Caco-2 (cell line): ENCODE measurements around the gene BMP4. TPM values are rescaled to one million over a fixed set of nuclear protein-coding genes. Genes with fewer than 3 reads are reported as not detected.

ENCODE experiments used
- BruUV-seq: library from RNA; stranded (reverse); fragments of 400-500 nt; replicated peaks from 2 replicates; lab custom pipeline; 2021; lab: Mats Ljungman, UMichigan
- CTCF ChIA-PET: fragments of 300-600 bp; sonication (Branson Sonifier 250); formaldehyde crosslinking; loops from one replicate; lab custom pipeline; 2022; ENCODE audit warnings: antibody characterized with exemption; lab: Charles Lee
- POLR2A ChIA-PET: fragments of 300-600 bp; sonication (Branson Sonifier 250); formaldehyde crosslinking; loops from one replicate; lab custom pipeline; 2022; ENCODE audit warnings: antibody characterized with exemption; lab: Charles Lee
- DNase-seq, 2 experiments: peaks; one replicate each; pipeline versions ENCODE4 v3.0.0 to v3.0.0-alpha.2; 2020 to 2022
- H3K27me3 ChIP-seq: replicated peaks from 2 replicates; pipeline ENCODE4 v1.6.0; 2011; ENCODE audit warnings: low read length; ENCODE audit not compliant: control insufficient read depth, insufficient read depth
- H3K36me3 ChIP-seq: 2 replicates; pipeline ENCODE4 v1.5.1; 2011; ENCODE audit warnings: low read length; ENCODE audit not compliant: control insufficient read depth, insufficient read depth
- H3K4me1 ChIP-seq: fragments of 250-450 bp; sonication (Bioruptor Pico); 2 replicates; pipeline ENCODE4 v1.5.1; 2020; ENCODE audit warnings: mild to moderate bottlenecking
- H3K4me3 ChIP-seq: 2 replicates; pipeline ENCODE4 v1.5.1; 2011; ENCODE audit warnings: low read depth, mild to moderate bottlenecking, control low read depth, low read length
- H3K9me3 ChIP-seq: fragments of 250-450 bp; sonication (Bioruptor Pico); 2 replicates; pipeline ENCODE4 v1.5.1; 2020; ENCODE audit warnings: mild to moderate bottlenecking, moderate library complexity
- H3K27ac Mint-ChIP-seq: one replicate; pipeline ENCODE4 v1.8.0; 2022; ENCODE audit warnings: mixed read lengths; ENCODE audit not compliant: unreplicated experiment
- H3K27me3 Mint-ChIP-seq: one replicate; pipeline ENCODE4 v1.8.0; 2022; ENCODE audit warnings: mixed read lengths; ENCODE audit not compliant: insufficient read depth, unreplicated experiment
- H3K36me3 Mint-ChIP-seq: one replicate; pipeline ENCODE4 v1.8.0; 2022; ENCODE audit warnings: mild to moderate bottlenecking, mixed read lengths; ENCODE audit not compliant: insufficient read depth, unreplicated experiment
- H3K4me1 Mint-ChIP-seq: one replicate; pipeline ENCODE4 v1.8.0; 2022; ENCODE audit warnings: low read depth, mixed read lengths; ENCODE audit not compliant: unreplicated experiment
- H3K4me3 Mint-ChIP-seq: one replicate; pipeline ENCODE4 v1.8.0; 2022; ENCODE audit warnings: mild to moderate bottlenecking, moderate library complexity, mixed read lengths; ENCODE audit not compliant: unreplicated experiment
- H3K9me3 Mint-ChIP-seq: one replicate; pipeline ENCODE4 v1.8.0; 2022; ENCODE audit warnings: mixed read lengths; ENCODE audit not compliant: unreplicated experiment
- intact Hi-C: fragments of 100-400 bp; cut with micrococcal nuclease; formaldehyde crosslinking; loops from one replicate; pipeline ENCODE4 v1.10.0; 2022; ENCODE audit not compliant: unreplicated experiment
- total RNA-seq: library from RNA; stranded (reverse); gene quantifications from 2 replicates; pipeline ENCODE4 v1.2.3, GENCODE V29; 2022
- TF ChIP-seq, protein P1 (sequence below), 2 experiments: fragments of 200-600 bp in 1 of 2; IDR thresholded peaks; 1 replicate in 1 of 2; 2 replicates in 1 of 2; pipeline versions ENCODE4 v1.5.1 to v1.8.0; 2011 to 2022; ENCODE audit warnings: antibody characterized with exemption in 1 of 2, control low read depth in 1 of 2, inconsistent platforms in 1 of 2, low read depth in 1 of 2, low read length in 1 of 2, mild to moderate bottlenecking in 1 of 2, moderate library complexity in 1 of 2; ENCODE audit not compliant: insufficient read depth in 1 of 2, severe bottlenecking in 1 of 2, unreplicated experiment in 1 of 2

Gene BMP4
- total RNA-seq, 1 experiment from 2014 or later, result 113 TPM

DNA sequence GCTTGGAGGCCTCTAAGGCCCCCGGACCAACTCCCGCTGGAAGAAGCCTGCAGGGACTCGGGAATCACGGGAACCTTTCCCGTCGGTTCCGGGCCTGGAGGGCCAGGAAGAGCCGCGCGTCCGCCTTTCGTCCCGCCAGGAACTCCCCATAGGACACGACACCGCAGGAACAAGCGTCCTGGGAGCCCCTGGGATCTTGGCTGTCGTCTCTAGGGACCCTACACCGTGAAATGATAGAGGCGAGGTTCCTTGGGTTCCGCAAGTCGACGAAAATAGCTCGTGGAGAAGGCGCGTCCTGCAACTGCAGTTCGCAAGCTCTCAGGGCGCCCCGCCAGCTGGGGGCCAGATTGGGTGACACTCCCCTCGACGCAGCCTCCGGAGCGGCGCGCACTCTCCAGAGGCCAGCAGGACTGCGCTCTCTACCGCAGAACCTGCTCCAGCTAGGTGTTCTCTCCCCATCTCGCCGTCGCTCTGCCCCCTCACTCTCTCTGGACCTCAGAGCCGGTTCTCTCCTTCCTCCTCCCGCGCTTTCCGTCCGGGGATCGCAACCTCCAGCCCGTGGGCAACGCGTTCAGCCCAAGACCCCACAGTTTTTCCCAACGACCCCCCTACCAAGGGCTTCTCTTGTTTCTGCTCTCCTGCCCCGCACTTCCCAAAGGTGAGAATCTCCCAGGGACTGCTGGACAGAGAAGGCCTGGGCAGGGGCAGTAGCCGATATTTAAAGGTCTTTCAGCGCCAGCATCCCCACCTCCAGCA is 776 bp downstream of the BMP4 start:
- H3K9me3 ChIP-seq, result no peaks in the 10 kb centered on the region
- Mint-ChIP-seq H3K27me3 (no peaks in the 10 kb centered on the region), H3K36me3 (peaks cover 62% of the 10 kb centered on the region), H3K27ac (peak overlapping the region; percentile 80), H3K4me3 (peak overlapping the region; percentile 100), H3K4me1 (peaks cover 16% of the 10 kb centered on the region), H3K9me3 (no peaks in the 10 kb centered on the region)
- intact Hi-C loops, result loop anchor here (1.0 to 10.0 kb wide), 5 partner anchors 26 to 383 kb away; no protein-coding TSS in a partner anchor
- peaks cover 23% of the 10 kb centered on the region for H3K4me1 ChIP-seq
- peak overlapping the region; percentile 51 for H3K4me3 ChIP-seq
- peak in 1 of 2 experiments; percentile 65 for DNase-seq
- TF ChIP-seq, protein P1, sequence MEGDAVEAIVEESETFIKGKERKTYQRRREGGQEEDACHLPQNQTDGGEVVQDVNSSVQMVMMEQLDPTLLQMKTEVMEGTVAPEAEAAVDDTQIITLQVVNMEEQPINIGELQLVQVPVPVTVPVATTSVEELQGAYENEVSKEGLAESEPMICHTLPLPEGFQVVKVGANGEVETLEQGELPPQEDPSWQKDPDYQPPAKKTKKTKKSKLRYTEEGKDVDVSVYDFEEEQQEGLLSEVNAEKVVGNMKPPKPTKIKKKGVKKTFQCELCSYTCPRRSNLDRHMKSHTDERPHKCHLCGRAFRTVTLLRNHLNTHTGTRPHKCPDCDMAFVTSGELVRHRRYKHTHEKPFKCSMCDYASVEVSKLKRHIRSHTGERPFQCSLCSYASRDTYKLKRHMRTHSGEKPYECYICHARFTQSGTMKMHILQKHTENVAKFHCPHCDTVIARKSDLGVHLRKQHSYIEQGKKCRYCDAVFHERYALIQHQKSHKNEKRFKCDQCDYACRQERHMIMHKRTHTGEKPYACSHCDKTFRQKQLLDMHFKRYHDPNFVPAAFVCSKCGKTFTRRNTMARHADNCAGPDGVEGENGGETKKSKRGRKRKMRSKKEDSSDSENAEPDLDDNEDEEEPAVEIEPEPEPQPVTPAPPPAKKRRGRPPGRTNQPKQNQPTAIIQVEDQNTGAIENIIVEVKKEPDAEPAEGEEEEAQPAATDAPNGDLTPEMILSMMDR (IDR thresholded peaks at IDR 0.05; ENCODE audit: insufficient read depth in 1 of 2, low read depth in 1 of 2, low read length in 1 of 2, severe bottlenecking in 1 of 2, unreplicated experiment in 1 of 2), result no peak
- no TSS peak for BruUV-seq
- no peaks in the 10 kb centered on the region; the same call in 1 of the 2 replicates for H3K36me3 ChIP-seq
- H3K27me3 ChIP-seq, result no peaks in the 10 kb centered on the region
- CTCF ChIA-PET, result interaction anchor here (0.6 to 2.7 kb wide), 9 partner anchors 26 to 441 kb away, joined by 3 to 36 read pairs (median 4); partner anchors contain the start of gene CDKN3
- POLR2A ChIA-PET, result interaction anchor here (0.6 to 2.1 kb wide), 9 partner anchors 13 to 418 kb away, joined by 3 to 9 read pairs (median 5); no protein-coding TSS in a partner anchor

DNA sequence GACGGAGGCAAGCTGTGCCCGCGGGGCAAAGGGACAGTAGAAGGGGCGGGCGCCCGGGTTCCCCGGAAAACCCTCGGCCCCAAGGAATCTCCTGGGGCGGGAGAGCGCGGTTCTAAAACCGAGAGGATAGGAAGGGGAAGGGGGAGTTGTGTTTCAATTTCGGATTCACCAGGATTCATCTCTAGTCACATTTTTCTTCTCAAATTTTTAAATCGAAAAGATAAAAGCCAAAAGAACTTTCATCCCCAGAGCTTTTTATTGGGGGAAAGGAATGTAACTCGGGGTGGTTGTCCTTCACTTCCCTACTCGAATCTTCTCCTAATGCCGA is 1.4 kb downstream of the BMP4 start:
- TF ChIP-seq, protein P1 (IDR thresholded peaks at IDR 0.05; ENCODE audit: insufficient read depth in 1 of 2, low read depth in 1 of 2, low read length in 1 of 2, severe bottlenecking in 1 of 2, unreplicated experiment in 1 of 2), result no peak
- H3K4me1 Mint-ChIP-seq, result peaks cover 16% of the 10 kb centered on the region
- peaks cover 68% of the 10 kb centered on the region for H3K36me3 Mint-ChIP-seq
- DNase-seq, result no peak
- BruUV-seq, result TSS peak; percentile 25
- no peaks in the 10 kb centered on the region for H3K27me3 Mint-ChIP-seq
- ChIA-PET CTCF (interaction anchor here (1.7 to 2.7 kb wide), 3 partner anchors 46 to 374 kb away, joined by 10 to 36 read pairs (median 18); no protein-coding TSS in a partner anchor), POLR2A (interaction anchor here (1.4 to 2.1 kb wide), 2 partner anchors 44 to 46 kb away, joined by 8 to 9 read pairs; no protein-coding TSS in a partner anchor)
- H3K27ac Mint-ChIP-seq, result peak overlapping the region; percentile 80
- Histone ChIP-seq H3K27me3 (no peaks in the 10 kb centered on the region), H3K36me3 (no peaks in the 10 kb centered on the region; the same call in 1 of the 2 replicates), H3K4me3 (peak overlapping the region; percentile 51), H3K4me1 (peaks cover 23% of the 10 kb centered on the region), H3K9me3 (no peaks in the 10 kb centered on the region)
- no peaks in the 10 kb centered on the region for H3K9me3 Mint-ChIP-seq
- intact Hi-C loops, result loop anchor here (10.0 kb wide), 1 partner anchor 110 kb away; no protein-coding TSS in a partner anchor
- peak overlapping the region; percentile 100 for H3K4me3 Mint-ChIP-seq

DNA sequence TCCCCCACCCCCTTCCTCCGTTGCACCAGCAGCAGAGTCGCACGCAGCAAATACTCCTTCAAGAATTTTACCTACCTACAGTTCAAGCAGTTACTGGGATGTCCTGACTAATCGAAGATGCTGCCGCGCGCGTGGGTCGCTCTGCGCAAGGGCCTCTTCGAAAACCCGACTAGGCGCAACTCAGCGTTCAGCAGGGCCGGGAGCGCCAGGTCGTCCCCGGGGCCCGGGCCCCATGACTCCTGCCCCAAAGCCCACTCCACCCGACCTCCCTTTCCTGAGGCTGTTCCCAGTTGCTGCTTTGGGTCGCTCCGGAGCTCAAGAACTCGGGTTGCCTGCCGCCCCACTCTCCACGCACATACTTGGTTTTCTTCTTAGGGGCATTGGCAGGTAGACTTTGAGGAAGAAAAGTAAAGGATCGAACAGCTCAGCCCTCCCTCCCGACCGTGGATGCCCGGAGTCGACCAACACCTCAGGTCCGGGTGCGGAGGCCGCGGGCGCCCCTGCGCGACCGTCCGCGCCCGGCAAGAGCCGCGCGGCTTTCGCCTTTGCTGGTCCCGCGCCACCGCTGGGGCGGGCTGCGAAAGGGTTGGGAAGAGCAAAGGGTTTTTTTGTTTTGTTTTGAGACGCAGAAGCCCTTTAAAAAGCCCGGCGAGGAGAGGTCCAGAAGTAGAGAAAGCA is 1.9 kb downstream of the BMP4 start:
- H3K36me3 ChIP-seq, result no peaks in the 10 kb centered on the region; the same call in 1 of the 2 replicates
- H3K9me3 ChIP-seq, result no peaks in the 10 kb centered on the region
- Mint-ChIP-seq H3K36me3 (peaks cover 73% of the 10 kb centered on the region), H3K27me3 (no peaks in the 10 kb centered on the region), H3K4me1 (peaks cover 16% of the 10 kb centered on the region), H3K27ac (peak overlapping the region; percentile 80), H3K9me3 (no peaks in the 10 kb centered on the region), H3K4me3 (peak overlapping the region; percentile 100)
- TF ChIP-seq, protein P1 (IDR thresholded peaks at IDR 0.05; ENCODE audit: insufficient read depth in 1 of 2, low read depth in 1 of 2, low read length in 1 of 2, severe bottlenecking in 1 of 2, unreplicated experiment in 1 of 2), result no peak
- intact Hi-C loops, result loop anchor here (10.0 kb wide), 1 partner anchor 110 kb away; no protein-coding TSS in a partner anchor
- H3K4me3 ChIP-seq, result peak overlapping the region; percentile 51
- H3K4me1 ChIP-seq, result peaks cover 23% of the 10 kb centered on the region
- no TSS peak for BruUV-seq
- DNase-seq, result peak in 1 of 2 experiments; percentile 46
- ChIA-PET CTCF (interaction anchor here (1.1 to 2.2 kb wide), 3 partner anchors 9 to 524 kb away, joined by 5 to 18 read pairs (median 10); no protein-coding TSS in a partner anchor), POLR2A (interaction anchor here (2.1 kb wide), 1 partner anchor 47 kb away, joined by 12 read pairs; no protein-coding TSS in a partner anchor)
- H3K27me3 ChIP-seq, result no peaks in the 10 kb centered on the region
